GM12878 (cell line): Measurements from ENCODE around the gene TMEM52B.

Source experiments
- CBFB ChIP-seq: IDR thresholded peaks from 2 replicates; pipeline ENCODE4 v1.6.1; 2016; ENCODE audit warnings: antibody characterized with exemption, low read depth
- CREM ChIP-seq: IDR thresholded peaks from 2 replicates; pipeline ENCODE4 v1.6.1; 2014; ENCODE audit warnings: antibody characterized with exemption, low read depth
- CTCF ChIP-seq, 3 experiments: IDR thresholded peaks in 2 of 3; conservative IDR thresholded peaks in 1 of 3; 2 replicates each; pipeline ENCODE4 v1.5.1; 2011; ENCODE audit warnings: low read depth in 3 of 3, low read length in 3 of 3, mild to moderate bottlenecking in 3 of 3, control low read depth in 2 of 3, moderate library complexity in 2 of 3, inconsistent platforms in 1 of 3, mixed read lengths in 1 of 3; ENCODE audit not compliant: control insufficient read depth in 2 of 3, insufficient read depth in 1 of 3; ENCODE audit errors: extremely low read depth in 1 of 3
- DPF2 ChIP-seq: fragments of 450-650 bp; IDR thresholded peaks from 2 replicates; pipeline ENCODE4 v1.6.1; 2017; ENCODE audit warnings: mild to moderate bottlenecking
- JUND ChIP-seq: IDR thresholded peaks from 2 replicates; pipeline ENCODE4 v1.6.1; 2012; ENCODE audit warnings: low read depth, mild to moderate bottlenecking, low read length, improper control_type of control experiment, moderate library complexity
- MXI1 ChIP-seq: fragments of 150-350 bp; IDR thresholded peaks from 2 replicates; pipeline ENCODE4 v1.6.1; 2011; ENCODE audit warnings: low read depth, mild to moderate bottlenecking, inconsistent platforms, low read length, improper control_type of control experiment
- MYC ChIP-seq: IDR thresholded peaks from 2 replicates; pipeline ENCODE4 v1.6.1; 2011; ENCODE audit warnings: mild to moderate bottlenecking, low read length, moderate library complexity, inconsistent platforms; ENCODE audit not compliant: insufficient read depth, insufficient replicate concordance, insufficient read length, severe bottlenecking
- PBX3 ChIP-seq: IDR thresholded peaks from 2 replicates; pipeline ENCODE4 v1.6.1; 2011; ENCODE audit warnings: mild to moderate bottlenecking, low read depth, low read length, moderate library complexity; ENCODE audit not compliant: insufficient replicate concordance
- POLR2AphosphoS5 ChIP-seq: IDR thresholded peaks from 2 replicates; pipeline ENCODE4 v1.6.1; 2011; ENCODE audit warnings: mild to moderate bottlenecking, low read length, inconsistent platforms
- RAD51 ChIP-seq: fragments of 450-650 bp; IDR thresholded peaks from 2 replicates; pipeline ENCODE4 v1.6.1; 2016; ENCODE audit warnings: moderate library complexity, mild to moderate bottlenecking, inconsistent platforms
- SIN3A ChIP-seq: IDR thresholded peaks from 2 replicates; pipeline ENCODE4 v1.6.1; 2012; ENCODE audit warnings: low read depth, low read length, improper control_type of control experiment
- SPI1 ChIP-seq: IDR thresholded peaks from 2 replicates; pipeline ENCODE4 v1.6.1; 2011; ENCODE audit warnings: low read depth, mild to moderate bottlenecking, low read length, moderate library complexity, borderline replicate concordance; ENCODE audit not compliant: insufficient read depth
- TARDBP ChIP-seq: IDR thresholded peaks from 2 replicates; pipeline ENCODE4 v1.6.1; 2016; ENCODE audit warnings: borderline replicate concordance
- TF ChIP-seq, protein P1 (sequence below): IDR thresholded peaks from 2 replicates; pipeline ENCODE4 v1.6.1; 2011; ENCODE audit warnings: low read depth, mild to moderate bottlenecking, low read length, moderate library complexity, borderline replicate concordance; ENCODE audit errors: extremely low read depth

DNA sequence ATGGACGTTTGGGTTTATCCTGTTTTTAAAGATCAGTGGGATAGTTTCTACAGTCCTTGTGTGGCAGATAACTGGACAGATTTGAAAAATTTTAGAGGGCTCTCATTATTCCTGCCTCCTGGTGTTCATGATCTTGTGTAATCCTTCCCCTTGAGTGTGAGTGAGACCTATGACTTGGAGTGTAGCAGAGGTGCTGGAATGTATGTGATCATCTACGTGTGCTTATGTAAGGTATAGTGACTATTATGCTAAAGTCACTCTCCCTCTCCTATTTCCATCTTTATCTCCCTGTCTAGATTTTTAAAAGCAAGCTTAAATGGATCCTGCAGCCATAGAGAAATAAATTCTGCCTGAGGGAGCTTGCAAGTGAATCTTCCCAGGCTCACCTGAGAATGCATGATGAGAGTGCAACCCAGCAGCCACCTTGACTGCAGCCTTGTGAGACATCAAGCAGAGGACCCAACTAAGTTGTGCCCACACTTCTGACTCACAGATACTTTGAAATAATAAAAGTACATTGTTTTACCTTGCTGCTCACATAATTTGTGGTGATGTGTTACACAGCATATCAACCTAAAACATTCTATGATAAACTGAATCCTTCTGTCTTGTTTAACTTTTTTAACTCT lies 3.7 kb upstream of the TMEM52B start:
- TF ChIP-seq CTCF (IDR thresholded peaks at IDR 0.05 in 2 of 3, conservative IDR thresholded peaks at IDR 0.05 in 1 of 3; ENCODE audit: control insufficient read depth in 2 of 3, extremely low read depth in 1 of 3, insufficient read depth in 1 of 3, low read depth in 3 of 3, low read length in 3 of 3) (no peak), JUND (no peak), TARDBP (no peak), RAD51 (no peak), MXI1 (no peak), POLR2AphosphoS5 (no peak), MYC (no peak), CBFB (no peak), PBX3 (no peak), CREM (no peak), SPI1 (no peak), DPF2 (no peak), SIN3A (no peak)
- TF ChIP-seq, protein P1, sequence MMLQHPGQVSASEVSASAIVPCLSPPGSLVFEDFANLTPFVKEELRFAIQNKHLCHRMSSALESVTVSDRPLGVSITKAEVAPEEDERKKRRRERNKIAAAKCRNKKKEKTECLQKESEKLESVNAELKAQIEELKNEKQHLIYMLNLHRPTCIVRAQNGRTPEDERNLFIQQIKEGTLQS: no peak
